Spleen (tissue), 7 donors: Measurements from ENCODE around the gene SIRPA.

ENCODE experiments used
- CTCF ChIP-seq, 11 experiments: fragments of 200-600 bp in 7 of 11; fragments of 450-650 bp in 4 of 11; sonication (generic) in 4 of 11; IDR thresholded peaks in 8 of 11; conservative IDR thresholded peaks in 3 of 11; 1 replicate in 7 of 11; 2 replicates in 4 of 11; pipeline versions ENCODE4 v1.4.0 to v1.8.0; 2016 to 2021; ENCODE audit warnings: antibody characterized with exemption in 11 of 11, inconsistent platforms in 4 of 11, mild to moderate bottlenecking in 1 of 11
- POLR2A ChIP-seq, 3 donors: fragments of 450-650 bp; IDR thresholded peaks; one replicate each; pipeline ENCODE4 v1.5.1; 2017; ENCODE audit warnings: antibody characterized with exemption in 3 of 3, mild to moderate bottlenecking in 1 of 3
- donor health status: DM: no; HTN: no; CAD: no; lungs with moderate emphysema.
- donor health status: DM: no; HTN: no; CAD: no.
- donor health status: DM: no; HTN: no; CAD: no.

GRCh38 chr20:1887756-1888155 is 7.5 kb upstream of the SIRPA start:
- TF ChIP-seq POLR2A (IDR thresholded peaks at IDR 0.05) (no peak), CTCF (IDR thresholded peaks at IDR 0.05 in 8 of 11, conservative IDR thresholded peaks at IDR 0.05 in 3 of 11) (no peak)
